ENCODE data around the gene NUP62. TPM values are rescaled to one million over a fixed set of nuclear protein-coding genes. Genes with fewer than 3 reads are reported as not detected.

Gene NUP62
- total RNA-seq, 1 experiment from 2014 or later = 127 TPM

GRCh38 chr19:49857838-49858087, 71.5 kb downstream of the NUP62 start:
- no peak overlapping the region for H2BK12ac ChIP-seq (ENCODE audit: insufficient read length, low read depth, low read length)
- no peak for TF ChIP-seq CTCF (conservative IDR thresholded peaks at IDR 0.05)
- no peak overlapping the region for H2BK5ac ChIP-seq (ENCODE audit: insufficient read length, low read length)
- H2AFZ ChIP-seq (ENCODE audit: low read length) = no peak overlapping the region
- no peak overlapping the region for H2BK20ac ChIP-seq (ENCODE audit: low read depth, low read length, poor library complexity, severe bottlenecking)
- no CpG with 5 or more reads among the region's 5 CpGs for WGBS (ENCODE audit: extremely low coverage, insufficient read length, low lambda C conversion rate)
- H3K9ac ChIP-seq (ENCODE audit: extremely low read depth, insufficient read length, low read length) = no peak overlapping the region
- H3K27me3 ChIP-seq (ENCODE audit: insufficient read depth, low read length) = no peaks in the 10 kb centered on the region
- no peaks in the 10 kb centered on the region for H3K9me3 ChIP-seq (ENCODE audit: control insufficient read depth, low read depth, low read length)
- peaks cover 8% of the 10 kb centered on the region for H3K79me1 ChIP-seq (ENCODE audit: insufficient read depth, low read depth, low read length, poor library complexity, severe bottlenecking)
- H3K36me3 Mint-ChIP-seq (ENCODE audit: insufficient read depth in 1 of 3, low read depth in 3 of 3) = peaks cover 16 to 72% (median 63%) of the 10 kb centered on the region in 3 experiments; a peak in 6 of 7 replicates
- no peak overlapping the region for H4K91ac ChIP-seq (ENCODE audit: insufficient read length, low read depth, low read length)
- peaks cover 12 to 23% of the 10 kb centered on the region in 2 experiments for H3K4me1 Mint-ChIP-seq
- no peak overlapping the region for H3K23ac ChIP-seq (ENCODE audit: insufficient read length, low read depth, low read length)
- peak overlapping the region in 1 of 3 experiments; percentile 80; a peak in 3 of 7 replicates for H3K27ac Mint-ChIP-seq
- H3K4me2 ChIP-seq (ENCODE audit: insufficient read depth, insufficient read length, low read length) = no peak overlapping the region
- DNase-seq = no peak
- no peak overlapping the region for H2AK5ac ChIP-seq (ENCODE audit: insufficient read length, low read length)
- H3K4me1 ChIP-seq (ENCODE audit: insufficient read depth, low read length) = no peaks in the 10 kb centered on the region
- H3T11ph ChIP-seq (ENCODE audit: low read length) = no peak overlapping the region
- H2BK120ac ChIP-seq (ENCODE audit: low read depth, low read length, poor library complexity, severe bottlenecking) = no peak overlapping the region
- peaks cover 4% of the 10 kb centered on the region; the same call in 1 of the 2 replicates for H3K79me2 ChIP-seq (ENCODE audit: insufficient read depth, low read length)
- peaks cover 2% of the 10 kb centered on the region; the same call in 1 of the 2 replicates for H3K27me3 Mint-ChIP-seq (ENCODE audit: low read depth)
- H4K5ac ChIP-seq (ENCODE audit: insufficient read length, low read depth, low read length) = no peak overlapping the region
- no peaks in the 10 kb centered on the region for H3K9me3 Mint-ChIP-seq
- H2BK15ac ChIP-seq (ENCODE audit: low read depth, low read length) = no peak overlapping the region
- H3K23me2 ChIP-seq (ENCODE audit: insufficient read length, low read depth, low read length, poor library complexity, severe bottlenecking) = no peaks in the 10 kb centered on the region
- H3K18ac ChIP-seq (ENCODE audit: insufficient read length, low read depth, low read length) = no peak overlapping the region
- H3K4me3 Mint-ChIP-seq = no peak overlapping the region
- no peak overlapping the region for H3K14ac ChIP-seq (ENCODE audit: insufficient read depth, low read length)
- no peak overlapping the region for H3K27ac ChIP-seq (ENCODE audit: insufficient read length, low read depth, low read length)
- no peak overlapping the region for H4K8ac ChIP-seq (replicated peaks; ENCODE audit: insufficient read length, low read depth, low read length)
- H3K4ac ChIP-seq (ENCODE audit: low read depth, low read length) = no peak overlapping the region
- H4K20me1 ChIP-seq (ENCODE audit: control insufficient read depth, insufficient read depth, insufficient read length) = peaks cover 3% of the 10 kb centered on the region
- no peak overlapping the region for H3K56ac ChIP-seq (ENCODE audit: insufficient read length, low read depth, low read length)
